GM13977 (cell line): ENCODE results near the gene NET1.
A peak's percentile ranks its signal among the peaks of the same experiment; 100 is the strongest.

Experiments
- DNase-seq: peaks from one replicate; pipeline ENCODE4 v3.0.0; 2012; ENCODE audit warnings: low spot score
- in situ Hi-C: fragments of 300-500 bp; cut with MboI; formaldehyde crosslinking; loops from one replicate; pipeline ENCODE4 v1.12.0; 2022; ENCODE audit warnings: low sequenced_read_pairs, low pct_unique_long_range_greater_than_20kb, mixed read lengths, inconsistent platforms; ENCODE audit not compliant: unreplicated experiment
- TF ChIP-seq, protein P1 (sequence below): IDR thresholded peaks from 2 replicates; pipeline ENCODE4 v1.5.1; 2012; ENCODE audit warnings: mild to moderate bottlenecking, control low read depth; ENCODE audit not compliant: insufficient read depth; ENCODE audit errors: extremely low read depth, missing control alignments

NET1 gene

DNA sequence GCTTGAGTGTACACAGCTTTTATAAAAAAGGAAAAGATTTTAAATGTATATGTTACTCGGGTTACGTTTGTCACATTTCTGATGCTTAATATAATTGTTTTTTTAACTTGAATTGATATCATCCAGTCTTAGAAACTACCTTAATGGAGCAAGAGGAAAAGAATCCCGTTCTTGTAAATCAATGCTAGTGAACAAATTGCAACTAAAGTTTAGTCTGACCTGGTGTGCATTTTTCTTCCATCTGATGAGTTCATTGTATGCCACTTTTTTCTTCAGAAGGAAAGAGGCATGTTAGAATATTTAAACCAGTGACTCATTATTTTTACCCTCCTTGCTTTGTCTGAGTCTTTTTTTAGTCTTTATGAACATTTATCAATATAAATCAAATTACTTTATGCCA is 34.7 kb downstream of the NET1 start:
- TF ChIP-seq, protein P1, sequence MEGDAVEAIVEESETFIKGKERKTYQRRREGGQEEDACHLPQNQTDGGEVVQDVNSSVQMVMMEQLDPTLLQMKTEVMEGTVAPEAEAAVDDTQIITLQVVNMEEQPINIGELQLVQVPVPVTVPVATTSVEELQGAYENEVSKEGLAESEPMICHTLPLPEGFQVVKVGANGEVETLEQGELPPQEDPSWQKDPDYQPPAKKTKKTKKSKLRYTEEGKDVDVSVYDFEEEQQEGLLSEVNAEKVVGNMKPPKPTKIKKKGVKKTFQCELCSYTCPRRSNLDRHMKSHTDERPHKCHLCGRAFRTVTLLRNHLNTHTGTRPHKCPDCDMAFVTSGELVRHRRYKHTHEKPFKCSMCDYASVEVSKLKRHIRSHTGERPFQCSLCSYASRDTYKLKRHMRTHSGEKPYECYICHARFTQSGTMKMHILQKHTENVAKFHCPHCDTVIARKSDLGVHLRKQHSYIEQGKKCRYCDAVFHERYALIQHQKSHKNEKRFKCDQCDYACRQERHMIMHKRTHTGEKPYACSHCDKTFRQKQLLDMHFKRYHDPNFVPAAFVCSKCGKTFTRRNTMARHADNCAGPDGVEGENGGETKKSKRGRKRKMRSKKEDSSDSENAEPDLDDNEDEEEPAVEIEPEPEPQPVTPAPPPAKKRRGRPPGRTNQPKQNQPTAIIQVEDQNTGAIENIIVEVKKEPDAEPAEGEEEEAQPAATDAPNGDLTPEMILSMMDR: no peak
- no peak for DNase-seq
- in situ Hi-C loops: loop anchor here (10.0 kb wide), 1 partner anchor 178 kb away; no protein-coding TSS in a partner anchor

DNA sequence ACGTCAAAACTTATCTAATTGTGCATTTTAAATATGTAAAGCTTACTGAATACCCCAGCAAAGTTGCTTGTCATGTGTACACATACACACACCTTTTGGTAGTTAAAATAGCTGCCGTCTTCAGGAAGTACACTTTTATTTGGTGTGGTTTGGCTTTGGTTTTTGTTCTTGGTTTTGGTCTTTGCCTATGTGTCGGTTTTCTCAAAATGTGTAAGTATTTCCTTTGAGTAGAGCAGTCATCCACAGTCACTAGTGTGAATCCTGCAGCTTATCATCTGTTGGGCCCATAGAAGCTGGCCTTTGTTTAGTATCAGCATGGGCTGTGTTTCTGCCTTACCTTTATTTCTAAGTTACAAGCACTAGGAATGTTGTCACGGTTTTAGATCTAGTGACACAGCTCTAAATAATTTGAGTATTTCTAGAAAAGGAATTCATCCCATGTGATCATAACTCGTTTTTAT is 35.3 kb downstream of the NET1 start:
- in situ Hi-C loops: loop anchor here (10.0 kb wide), 1 partner anchor 177 kb away; no protein-coding TSS in a partner anchor
- DNase-seq: peak; percentile 44
- TF ChIP-seq, protein P1: no peak

DNA sequence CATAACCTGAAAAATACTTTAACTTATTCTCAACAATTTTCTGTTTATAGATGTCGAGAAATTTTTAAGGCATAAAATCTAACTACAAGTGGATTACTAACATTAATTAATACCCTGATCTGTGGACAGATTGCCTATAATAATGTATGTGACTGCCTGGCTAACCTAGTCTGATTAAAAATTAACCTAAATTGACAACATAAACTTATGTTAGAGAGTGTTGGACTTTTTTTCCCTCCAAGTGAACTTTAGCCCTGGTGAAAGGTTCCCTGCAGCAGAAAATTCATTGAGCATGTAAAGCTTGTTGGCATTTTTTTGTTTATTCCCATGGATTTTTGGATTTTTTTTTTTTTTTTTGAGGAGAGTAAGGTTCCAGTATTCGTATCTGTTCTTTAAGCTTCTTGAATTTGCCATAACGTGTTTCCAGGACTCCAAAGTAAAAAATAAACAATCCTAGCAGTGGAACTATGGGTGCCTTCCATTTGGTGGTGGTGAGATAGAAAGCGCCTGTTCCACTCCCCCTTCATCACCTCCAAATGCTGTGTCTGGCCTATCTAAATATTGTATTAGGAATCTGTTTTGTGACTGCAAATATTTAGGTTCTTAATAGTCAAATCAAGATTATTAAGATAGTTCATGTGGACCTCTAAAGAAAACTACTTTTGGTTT is 36.1 kb downstream of the NET1 start:
- TF ChIP-seq, protein P1: no peak
- in situ Hi-C loops: loop anchor here (10.0 kb wide), 1 partner anchor 176 kb away; no protein-coding TSS in a partner anchor
- no peak for DNase-seq

DNA sequence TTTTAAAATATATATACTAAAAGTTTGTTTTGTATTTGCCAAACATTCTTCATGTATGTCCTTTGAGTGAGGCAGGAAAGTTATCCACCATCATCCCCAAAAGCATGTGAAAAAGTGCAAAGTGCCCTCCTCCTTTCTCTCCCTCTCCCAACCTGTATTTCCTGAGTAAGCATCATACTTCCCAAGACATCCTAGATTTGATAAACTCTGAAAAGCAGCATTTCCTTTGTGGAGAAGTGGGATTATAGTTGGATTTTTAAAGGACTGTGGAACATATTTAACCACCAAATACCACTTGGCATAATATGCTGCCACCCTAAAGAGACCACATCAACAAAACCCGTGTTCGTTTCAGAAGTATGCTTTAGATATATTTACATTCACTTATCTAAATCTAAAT is 36.9 kb downstream of the NET1 start:
- in situ Hi-C loops: loop anchor here (10.0 kb wide), 1 partner anchor 176 kb away; no protein-coding TSS in a partner anchor
- no peak for DNase-seq
- TF ChIP-seq, protein P1: no peak

DNA sequence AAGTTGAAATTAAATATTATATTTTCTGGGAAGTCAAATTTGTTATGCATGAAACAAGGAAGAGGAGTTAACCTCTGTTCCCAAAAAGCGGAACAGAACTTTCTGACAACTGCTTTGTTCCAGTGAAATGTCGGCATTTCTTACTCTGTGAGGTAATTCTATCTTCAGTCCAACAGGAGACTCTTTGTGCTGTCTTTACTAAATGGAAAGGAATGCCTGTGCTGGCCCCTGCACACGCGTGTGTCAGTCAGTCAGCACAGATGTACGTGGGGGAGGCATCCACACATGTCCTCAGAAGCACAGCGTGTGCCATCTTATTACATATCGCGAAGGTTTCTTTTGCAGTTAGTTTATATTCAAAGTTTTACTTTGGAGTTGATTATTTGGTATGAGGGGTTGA is 37.5 kb downstream of the NET1 start:
- TF ChIP-seq, protein P1: no peak
- no peak for DNase-seq
- in situ Hi-C loops: loop anchor here (10.0 kb wide), 1 partner anchor 175 kb away; no protein-coding TSS in a partner anchor

DNA sequence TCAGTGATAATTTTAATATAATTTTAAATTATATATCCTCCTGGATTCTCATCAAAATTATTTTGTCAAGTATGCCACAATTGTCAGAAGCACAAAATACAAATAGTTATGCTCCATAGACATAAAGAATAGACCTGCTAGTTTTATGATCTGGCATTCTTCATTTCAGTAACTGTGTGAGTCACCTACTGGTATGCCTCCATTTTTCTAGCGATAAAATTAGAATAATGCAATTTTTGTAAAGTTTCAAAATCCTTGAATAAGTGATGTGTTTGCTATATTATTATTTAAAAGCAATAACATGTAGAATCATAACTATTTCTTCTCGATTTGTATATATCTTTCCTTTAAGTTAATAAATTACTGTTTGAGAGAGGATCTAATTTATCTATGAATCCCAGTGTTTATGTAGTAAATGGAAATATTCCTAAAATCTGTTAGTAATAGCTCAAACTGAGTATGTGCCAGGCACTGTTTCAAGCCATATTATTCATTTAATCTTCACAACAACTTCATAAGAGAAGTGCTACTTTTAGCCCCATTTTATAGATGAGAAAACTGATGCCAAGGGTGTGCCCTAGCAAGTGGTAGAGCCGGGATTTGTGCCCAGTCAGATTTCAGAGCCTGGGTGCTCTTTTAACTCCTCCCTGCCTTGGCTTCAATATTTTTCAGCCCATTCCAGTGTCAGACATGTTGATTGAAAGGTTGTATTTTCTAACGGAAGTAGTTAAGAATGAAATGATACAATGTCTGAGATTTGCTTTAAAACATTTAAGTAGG is 38.4 kb downstream of the NET1 start:
- in situ Hi-C loops: no loop called here
- TF ChIP-seq, protein P1: no peak
- DNase-seq: no peak
